Amniotic epithelial cell (primary cell): ENCODE data around the gene KCNA3.
"Not testable (repeated sequence)": the region's sequence is repeated elsewhere in the genome, so short reads cannot be mapped to it uniquely, and the experiment has no call there.

ENCODE experiments used
- DNase-seq: peaks from one replicate; pipeline ENCODE4 v3.0.0-alpha.2; 2010; ENCODE audit warnings: low read depth

KCNA3 gene

GRCh38 chr1:110677526-110677925 lies 2.8 kb upstream of the KCNA3 start:
- DNase-seq = no peak

GRCh38 chr1:110676970-110677369 lies 2.2 kb upstream of the KCNA3 start:
- DNase-seq = no peak

GRCh38 chr1:110675060-110675791 lies 486 bp upstream of the KCNA3 start:
- DNase-seq = no peak

- no peak for DNase-seq
Observed at GRCh38 chr1:110673805-110674336, 869 bp downstream of the KCNA3 start.

- DNase-seq = no peak
Observed at GRCh38 chr1:110673197-110673701, 1.5 kb downstream of the KCNA3 start.

- no peak for DNase-seq
Observed at GRCh38 chr1:110672753-110673108, 2.0 kb downstream of the KCNA3 start.

- no peak for DNase-seq
Observed at GRCh38 chr1:110672001-110672752, 2.6 kb downstream of the KCNA3 start.

- DNase-seq = no peak
Observed at GRCh38 chr1:110671361-110671760, 3.4 kb downstream of the KCNA3 start.

GRCh38 chr1:110668549-110668948 lies 6.2 kb downstream of the KCNA3 start:
- no peak for DNase-seq

- DNase-seq = no peak
Observed at GRCh38 chr1:110667776-110668175, 7.0 kb downstream of the KCNA3 start.

GRCh38 chr1:110663241-110663640 lies 11.5 kb downstream of the KCNA3 start:
- no peak for DNase-seq

GRCh38 chr1:110659559-110659958 lies 15.2 kb downstream of the KCNA3 start:
- DNase-seq = not testable (repeated sequence)

- DNase-seq = no peak
Observed at GRCh38 chr1:110657351-110657750, 17.4 kb downstream of the KCNA3 start.

GRCh38 chr1:110650609-110651008 lies 24.1 kb downstream of the KCNA3 start:
- no peak for DNase-seq

GRCh38 chr1:110648417-110648816 lies 26.3 kb downstream of the KCNA3 start:
- DNase-seq = no peak

- peak; percentile 51 for DNase-seq
Observed at GRCh38 chr1:110647254-110647891, 27.4 kb downstream of the KCNA3 start.

- DNase-seq = peak; percentile 52
Observed at GRCh38 chr1:110645821-110646735, 28.7 kb downstream of the KCNA3 start.

- DNase-seq = no peak
Observed at GRCh38 chr1:110645211-110645610, 29.5 kb downstream of the KCNA3 start.

- DNase-seq = no peak
Observed at GRCh38 chr1:110643879-110644472, 30.8 kb downstream of the KCNA3 start.

- DNase-seq = no peak
Observed at GRCh38 chr1:110639724-110640386, 34.9 kb downstream of the KCNA3 start.

- no peak for DNase-seq
Observed at GRCh38 chr1:110638556-110638955, 36.2 kb downstream of the KCNA3 start.
